ENCODE data around the gene CLEC4A.
"Not testable (repeated sequence)": the region's sequence is repeated elsewhere in the genome, so short reads cannot be mapped to it uniquely, and the experiment has no call there.

DNA sequence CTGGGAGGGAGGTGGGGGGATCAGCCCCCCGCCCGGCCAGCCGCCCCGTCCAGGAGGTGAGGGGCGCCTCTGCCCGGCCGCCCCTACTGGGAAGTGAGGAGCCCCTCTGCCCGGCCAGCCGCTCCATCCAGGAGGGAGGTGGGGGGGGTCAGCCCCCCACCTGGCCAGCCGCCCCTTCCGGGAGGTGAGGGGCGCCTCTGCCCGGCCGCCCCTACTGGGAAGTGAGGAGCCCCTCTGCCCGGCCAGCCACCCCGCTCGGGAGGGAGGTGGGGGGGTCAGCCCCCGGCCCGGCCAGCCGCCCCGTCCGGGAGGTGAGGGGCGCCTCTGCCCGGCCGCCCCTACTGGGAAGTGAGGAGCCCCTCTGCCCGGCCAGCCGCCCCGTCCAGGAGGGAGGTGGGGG is 60.8 kb downstream of the CLEC4A start:
- TF ChIP-seq, protein P1, sequence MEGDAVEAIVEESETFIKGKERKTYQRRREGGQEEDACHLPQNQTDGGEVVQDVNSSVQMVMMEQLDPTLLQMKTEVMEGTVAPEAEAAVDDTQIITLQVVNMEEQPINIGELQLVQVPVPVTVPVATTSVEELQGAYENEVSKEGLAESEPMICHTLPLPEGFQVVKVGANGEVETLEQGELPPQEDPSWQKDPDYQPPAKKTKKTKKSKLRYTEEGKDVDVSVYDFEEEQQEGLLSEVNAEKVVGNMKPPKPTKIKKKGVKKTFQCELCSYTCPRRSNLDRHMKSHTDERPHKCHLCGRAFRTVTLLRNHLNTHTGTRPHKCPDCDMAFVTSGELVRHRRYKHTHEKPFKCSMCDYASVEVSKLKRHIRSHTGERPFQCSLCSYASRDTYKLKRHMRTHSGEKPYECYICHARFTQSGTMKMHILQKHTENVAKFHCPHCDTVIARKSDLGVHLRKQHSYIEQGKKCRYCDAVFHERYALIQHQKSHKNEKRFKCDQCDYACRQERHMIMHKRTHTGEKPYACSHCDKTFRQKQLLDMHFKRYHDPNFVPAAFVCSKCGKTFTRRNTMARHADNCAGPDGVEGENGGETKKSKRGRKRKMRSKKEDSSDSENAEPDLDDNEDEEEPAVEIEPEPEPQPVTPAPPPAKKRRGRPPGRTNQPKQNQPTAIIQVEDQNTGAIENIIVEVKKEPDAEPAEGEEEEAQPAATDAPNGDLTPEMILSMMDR (conservative IDR thresholded peaks at IDR 0.05) = not testable (repeated sequence)
- not testable (repeated sequence) for TF ChIP-seq EZH2 (IDR thresholded peaks at IDR 0.05; ENCODE audit: low read depth)

Measured in PC-9 (cell line).